H1 (cell line): Measurements from ENCODE around the gene CNPY3. TPM values are rescaled to one million over a fixed set of nuclear protein-coding genes. Genes with fewer than 3 reads are reported as not detected.

ENCODE experiments used
- CTCF ChIA-PET: fragments of 300-600 bp; sonication (Branson Sonifier 250); formaldehyde crosslinking; loops from one replicate; lab custom pipeline; 2021; ENCODE audit not compliant: partially characterized antibody; lab: Charles Lee
- POLR2A ChIA-PET: fragments of 300-600 bp; sonication (Branson Sonifier 250); formaldehyde crosslinking; loops from one replicate; lab custom pipeline; 2021; ENCODE audit warnings: inconsistent platforms; ENCODE audit not compliant: partially characterized antibody; lab: Charles Lee
- DNase-seq, 2 experiments: peaks; one replicate each; pipeline versions ENCODE4 v3.0.0 to v3.0.0-alpha.2; 2010 to 2022; ENCODE audit warnings: low spot score in 2 of 2, low read depth in 1 of 2, mixed read lengths in 1 of 2
- FAIRE-seq: peaks from 2 replicates; lab custom pipeline; 2011; peaks lifted over from hg19 to GRCh38; lab: Jason Lieb, UNC
- H2AFZ ChIP-seq: 2 replicates; pipeline ENCODE4 v1.8.1; 2012; ENCODE audit warnings: low read length, inconsistent platforms
- H2AK5ac ChIP-seq: 2 replicates; pipeline ENCODE4 v1.6.1; 2013; ENCODE audit warnings: low read depth, low read length
- H2BK120ac ChIP-seq: replicated peaks from 2 replicates; pipeline ENCODE3; 2013; ENCODE audit warnings: low read depth, low read length, inconsistent platforms
- H2BK12ac ChIP-seq: 2 replicates; pipeline ENCODE4 v1.6.1; 2013; ENCODE audit warnings: low read depth, low read length
- H2BK15ac ChIP-seq: 2 replicates; pipeline ENCODE4 v1.6.1; 2013; ENCODE audit warnings: low read length
- H2BK20ac ChIP-seq: 2 replicates; pipeline ENCODE4 v1.6.1; 2013; ENCODE audit warnings: low read length
- H2BK5ac ChIP-seq: 2 replicates; pipeline ENCODE4 v1.6.1; 2013; ENCODE audit warnings: low read depth, low read length
- H3K14ac ChIP-seq: 2 replicates; pipeline ENCODE4 v1.6.1; 2013; ENCODE audit warnings: inconsistent platforms; ENCODE audit not compliant: insufficient read length
- H3K18ac ChIP-seq: 2 replicates; pipeline ENCODE4 v1.6.1; 2013; ENCODE audit warnings: low read length; ENCODE audit errors: extremely low read depth
- H3K23ac ChIP-seq: 2 replicates; pipeline ENCODE4 v1.6.1; 2013; ENCODE audit warnings: inconsistent platforms; ENCODE audit not compliant: insufficient read length
- H3K23me2 ChIP-seq: 2 replicates; pipeline ENCODE4 v1.6.1; 2013; ENCODE audit warnings: low read depth, low read length
- H3K27ac ChIP-seq: 2 replicates; pipeline ENCODE4 v1.6.1; 2011; ENCODE audit warnings: low read depth, low read length, inconsistent platforms
- H3K27me3 ChIP-seq, 4 experiments: replicated peaks in 1 of 4; 1 replicate in 1 of 4; 2 replicates in 3 of 4; pipeline versions ENCODE4 v1.6.1 to v1.8.1; 2011 to 2013; ENCODE audit warnings: low read length in 3 of 4, mild to moderate bottlenecking in 3 of 4, inconsistent platforms in 2 of 4, mixed read lengths in 2 of 4, moderate library complexity in 1 of 4; ENCODE audit not compliant: control insufficient read depth in 3 of 4, insufficient read depth in 3 of 4; ENCODE audit errors: extremely low read depth in 1 of 4
- H3K36me3 ChIP-seq, 4 experiments: 2 replicates each; pipeline versions ENCODE4 v1.6.1 to v1.8.1; 2011 to 2013; ENCODE audit warnings: mild to moderate bottlenecking in 4 of 4, low read length in 3 of 4, moderate library complexity in 2 of 4, control low read depth in 1 of 4, inconsistent platforms in 1 of 4; ENCODE audit not compliant: insufficient read depth in 4 of 4, control insufficient read depth in 2 of 4
- H3K4ac ChIP-seq: replicated peaks from 2 replicates; pipeline ENCODE3; 2013; ENCODE audit warnings: low read length, low read depth, mixed read lengths, inconsistent platforms; ENCODE audit not compliant: insufficient read length
- H3K4me1 ChIP-seq, 4 experiments: replicated peaks in 1 of 4; 1 replicate in 1 of 4; 2 replicates in 3 of 4; pipeline versions ENCODE4 v1.6.1 to v1.8.1; 2011 to 2013; ENCODE audit warnings: low read length in 3 of 4, inconsistent platforms in 2 of 4, mixed read lengths in 1 of 4; ENCODE audit not compliant: insufficient read depth in 4 of 4, control insufficient read depth in 3 of 4
- H3K4me2 ChIP-seq, 2 experiments: 2 replicates each; pipeline versions ENCODE4 v1.6.1 to v1.8.1; 2011 to 2013; ENCODE audit warnings: low read depth in 2 of 2, low read length in 2 of 2, control low read depth in 1 of 2, inconsistent platforms in 1 of 2, mild to moderate bottlenecking in 1 of 2; ENCODE audit not compliant: insufficient read depth in 1 of 2
- H3K4me3 ChIP-seq, 4 experiments: fragments of 200-600, 300-600 bp in 1 of 4; sonication (generic), shearing (Covaris generic), sonication (Bioruptor Twin) in 1 of 4; 2 replicates each; pipeline versions ENCODE4 v1.5.1 to v1.8.1; 2011 to 2016; ENCODE audit warnings: low read length in 4 of 4, low read depth in 3 of 4, control low read depth in 2 of 4, inconsistent platforms in 2 of 4, mild to moderate bottlenecking in 2 of 4, mixed read lengths in 1 of 4, moderate library complexity in 1 of 4; ENCODE audit not compliant: insufficient read depth in 2 of 4; ENCODE audit errors: extremely low read depth in 1 of 4
- H3K56ac ChIP-seq: replicated peaks from 2 replicates; pipeline ENCODE3; 2013; ENCODE audit warnings: low read depth, mild to moderate bottlenecking, mixed read lengths, low read length, inconsistent platforms; ENCODE audit not compliant: insufficient read length
- H3K79me1 ChIP-seq: 2 replicates; pipeline ENCODE4 v1.6.1; 2013; ENCODE audit warnings: low read depth, low read length, control low read depth
- H3K79me2 ChIP-seq, 2 experiments: 2 replicates each; pipeline versions ENCODE4 v1.6.1 to v1.8.1; 2012 to 2013; ENCODE audit warnings: low read length in 2 of 2, mild to moderate bottlenecking in 2 of 2, inconsistent platforms in 1 of 2; ENCODE audit not compliant: insufficient read depth in 2 of 2, control insufficient read depth in 1 of 2
- H3K9ac ChIP-seq, 4 experiments: replicated peaks in 1 of 4; 1 replicate in 1 of 4; 2 replicates in 3 of 4; pipeline versions ENCODE4 v1.6.1 to v1.8.1; 2011 to 2013; ENCODE audit warnings: low read depth in 3 of 4, low read length in 3 of 4, control low read depth in 2 of 4, mild to moderate bottlenecking in 2 of 4, moderate library complexity in 2 of 4, inconsistent platforms in 1 of 4; ENCODE audit errors: extremely low read depth in 1 of 4
- H3K9me3 ChIP-seq, 2 experiments: 2 replicates each; pipeline versions ENCODE4 v1.6.1 to v1.8.1; 2012 to 2013; ENCODE audit warnings: mild to moderate bottlenecking in 2 of 2, moderate library complexity in 2 of 2, control low read depth in 1 of 2, inconsistent platforms in 1 of 2, low read depth in 1 of 2, low read length in 1 of 2, mixed read lengths in 1 of 2; ENCODE audit not compliant: insufficient read depth in 2 of 2
- H4K20me1 ChIP-seq, 2 experiments: replicated peaks in 1 of 2; 2 replicates each; pipeline versions ENCODE3 to v1.8.1; 2011 to 2013; ENCODE audit warnings: inconsistent platforms in 2 of 2, low read length in 2 of 2, mild to moderate bottlenecking in 1 of 2; ENCODE audit not compliant: insufficient read depth in 2 of 2, control insufficient read depth in 1 of 2
- H4K5ac ChIP-seq: 2 replicates; pipeline ENCODE4 v1.6.1; 2013; ENCODE audit warnings: low read length, low read depth, mixed read lengths, inconsistent platforms; ENCODE audit not compliant: insufficient read length
- H4K8ac ChIP-seq: 2 replicates; pipeline ENCODE4 v1.8.0; 2013; ENCODE audit warnings: mild to moderate bottlenecking, moderate library complexity, low read length, inconsistent platforms; ENCODE audit not compliant: insufficient read depth; ENCODE audit errors: extremely low read depth
- H4K91ac ChIP-seq: replicated peaks from 2 replicates; pipeline ENCODE3; 2013; ENCODE audit warnings: low read length, mixed read lengths, inconsistent platforms; ENCODE audit not compliant: insufficient read length
- EP300 ChIP-seq, 2 experiments: IDR thresholded peaks; 1 replicate in 1 of 2; 2 replicates in 1 of 2; pipeline ENCODE4 v1.6.1; 2011 to 2012; ENCODE audit warnings: low read depth in 2 of 2, low read length in 2 of 2, mild to moderate bottlenecking in 2 of 2, borderline replicate concordance in 1 of 2, inconsistent platforms in 1 of 2, moderate library complexity in 1 of 2
- FOSL1 ChIP-seq: IDR thresholded peaks from 2 replicates; pipeline ENCODE4 v1.6.1; 2011; ENCODE audit warnings: mild to moderate bottlenecking, low read depth, low read length, moderate library complexity; ENCODE audit not compliant: insufficient read depth
- WGBS, 2 experiments: shearing (Covaris generic) in 1 of 2; methylation state at CpG; one replicate each; pipeline versions ENCODE4 v1.1.6 to v1.1.7; 2013 to 2015; ENCODE audit warnings: low lambda C conversion rate in 2 of 2, mixed read lengths in 2 of 2, inconsistent platforms in 1 of 2, low coverage in 1 of 2, missing lambda C conversion rate in 1 of 2; ENCODE audit not compliant: insufficient replicate concordance in 2 of 2, insufficient coverage in 1 of 2, insufficient read length in 1 of 2; ENCODE audit errors: extremely low coverage in 1 of 2, missing lambda C conversion rate in 1 of 2; 5-methylcytosine and 5-hydroxymethylcytosine counted together
- polyA plus RNA-seq, 7 experiments: library from polyadenylated mRNA; depleted of rRNA in 3 of 7; stranded (reverse) in 5 of 7; unstranded in 2 of 7; fragments of >200 nt in 5 of 7; fragments of 200-250 nt in 2 of 7; gene quantifications; 1 replicate in 5 of 7; 2 replicates in 1 of 7; 4 replicates in 1 of 7; pipeline versions ENCODE4 v1.2.1 to v1.2.3, GENCODE V29; 2011 to 2013; ENCODE audit warnings: missing spikeins in 2 of 7, mixed read lengths in 2 of 7
- total RNA-seq: library from RNA; stranded (reverse); fragmentation: NEBNext Ultra II Directional; extraction: Animal tissue kit (Norgen Biotek cat#: 25700); gene quantifications from 2 replicates; pipeline ENCODE4 v1.2.1, GENCODE V29; 2021

Gene CNPY3
- total and polyA plus RNA-seq, 2 of the 8 experiments (the other 6 are each of a cell fraction or from before 2014, with no cell fraction given): 49.6 to 64.5 TPM

- TF ChIP-seq EP300 (IDR thresholded peaks at IDR 0.05; ENCODE audit: borderline replicate concordance in 1 of 2, low read depth in 2 of 2, low read length in 2 of 2) (no peak), FOSL1 (no peak)
- FAIRE-seq: no peak
- Histone ChIP-seq H3K14ac (no peak overlapping the region), H2AK5ac (no peak overlapping the region), H4K20me1 (no peaks in the 10 kb centered on the region), H3K18ac (no peak overlapping the region), H2BK12ac (no peak overlapping the region), H3K4ac (no peak overlapping the region), H3K56ac (no peak overlapping the region), H3K4me2 (no peak overlapping the region), H4K5ac (no peak overlapping the region), H3K27me3 (no peaks in the 10 kb centered on the region), H3K23me2 (peaks cover 1% of the 10 kb centered on the region; the same call in 1 of the 2 replicates), H4K8ac (no peak overlapping the region), H3K27ac (no peak overlapping the region), H3K79me1 (no peaks in the 10 kb centered on the region), H3K9ac (no peak overlapping the region), H2BK5ac (no peak overlapping the region), H3K23ac (no peak overlapping the region), H3K79me2 (no peaks in the 10 kb centered on the region), H2BK20ac (no peak overlapping the region), H3K9me3 (no peaks in the 10 kb centered on the region), H3K4me1 (no peaks in the 10 kb centered on the region), H3K36me3 (no peaks in the 10 kb centered on the region), H3K4me3 (no peak overlapping the region), H2AFZ (no peak overlapping the region), H2BK120ac (no peak overlapping the region), H2BK15ac (no peak overlapping the region), H4K91ac (no peak overlapping the region)
- CTCF ChIA-PET: interaction anchor here (0.8 kb wide), 1 partner anchor 44 kb away, joined by 3 read pairs; the partner anchor contains the start of gene GNMT
- POLR2A ChIA-PET: interaction anchor here (1.1 to 7.4 kb wide), 2 partner anchors 11 to 63 kb away, joined by 3 to 81 read pairs; partner anchors contain the start of genes CNPY3 and PEX6
- no peak for DNase-seq
- 89% methylated on average over 1 of the region's 1 CpG; no CpG with 5 or more reads in 1 of the 2 experiments for WGBS, 2 experiments
Measured at GRCh38 chr6:42916288-42916687, 13.0 kb upstream of the CNPY3 start.
